ENCODE results near the gene ETDC. TPM values are rescaled to one million over a fixed set of nuclear protein-coding genes. Genes with fewer than 3 reads are reported as not detected.
A peak's percentile ranks its signal among the peaks of the same experiment; 100 is the strongest.

The ETDC gene
- total RNA-seq, 1 donor from 2014 or later: not detected

DNA sequence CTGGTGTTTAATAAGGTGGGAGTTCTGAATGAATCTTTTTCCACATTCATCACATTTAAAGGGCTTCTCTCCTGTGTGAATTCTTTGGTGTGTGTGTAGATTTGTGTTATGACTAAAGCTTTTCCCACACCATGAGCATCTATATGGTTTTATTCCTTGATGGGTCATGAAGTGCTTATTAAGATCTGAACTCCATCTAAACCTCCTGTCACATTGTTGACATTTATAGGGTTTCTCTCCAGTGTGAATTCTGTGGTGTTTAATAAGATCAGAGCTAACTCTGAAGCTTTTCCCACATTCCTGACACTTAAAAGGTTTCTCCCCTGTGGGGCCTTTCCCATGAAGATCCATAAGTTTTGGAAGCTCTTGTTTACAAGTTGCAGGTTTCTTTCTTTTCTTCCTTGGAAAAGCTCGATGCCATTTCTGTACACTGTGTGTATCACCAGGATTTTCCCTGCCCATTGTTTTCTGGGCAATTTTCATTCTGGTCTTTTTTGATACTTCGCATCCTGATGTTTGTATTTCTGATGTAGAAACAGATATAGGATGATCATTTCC, 21.9 kb upstream of the ETDC start:
- no peak overlapping the region for H3K4me3 Mint-ChIP-seq (ENCODE audit: unreplicated experiment)
- no peaks in the 10 kb centered on the region for H3K4me1 Mint-ChIP-seq (ENCODE audit: low read depth)
- TF ChIP-seq, protein P1, sequence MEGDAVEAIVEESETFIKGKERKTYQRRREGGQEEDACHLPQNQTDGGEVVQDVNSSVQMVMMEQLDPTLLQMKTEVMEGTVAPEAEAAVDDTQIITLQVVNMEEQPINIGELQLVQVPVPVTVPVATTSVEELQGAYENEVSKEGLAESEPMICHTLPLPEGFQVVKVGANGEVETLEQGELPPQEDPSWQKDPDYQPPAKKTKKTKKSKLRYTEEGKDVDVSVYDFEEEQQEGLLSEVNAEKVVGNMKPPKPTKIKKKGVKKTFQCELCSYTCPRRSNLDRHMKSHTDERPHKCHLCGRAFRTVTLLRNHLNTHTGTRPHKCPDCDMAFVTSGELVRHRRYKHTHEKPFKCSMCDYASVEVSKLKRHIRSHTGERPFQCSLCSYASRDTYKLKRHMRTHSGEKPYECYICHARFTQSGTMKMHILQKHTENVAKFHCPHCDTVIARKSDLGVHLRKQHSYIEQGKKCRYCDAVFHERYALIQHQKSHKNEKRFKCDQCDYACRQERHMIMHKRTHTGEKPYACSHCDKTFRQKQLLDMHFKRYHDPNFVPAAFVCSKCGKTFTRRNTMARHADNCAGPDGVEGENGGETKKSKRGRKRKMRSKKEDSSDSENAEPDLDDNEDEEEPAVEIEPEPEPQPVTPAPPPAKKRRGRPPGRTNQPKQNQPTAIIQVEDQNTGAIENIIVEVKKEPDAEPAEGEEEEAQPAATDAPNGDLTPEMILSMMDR (IDR thresholded peaks at IDR 0.05): no peak
- H3K36me3 Mint-ChIP-seq (ENCODE audit: low read depth): peaks cover 29% of the 10 kb centered on the region
- DNase-seq (ENCODE audit: low spot score): no peak
- no peak overlapping the region for H3K27ac Mint-ChIP-seq (ENCODE audit: unreplicated experiment)
- peaks cover 61% of the 10 kb centered on the region for H3K9me3 Mint-ChIP-seq (ENCODE audit: low read depth)
- H3K27me3 Mint-ChIP-seq (ENCODE audit: low read depth): no peaks in the 10 kb centered on the region

- Mint-ChIP-seq H3K36me3 (ENCODE audit: low read depth) (peaks cover 7% of the 10 kb centered on the region), H3K9me3 (ENCODE audit: low read depth) (peaks cover 50% of the 10 kb centered on the region), H3K4me1 (ENCODE audit: low read depth) (no peaks in the 10 kb centered on the region), H3K27me3 (ENCODE audit: low read depth) (no peaks in the 10 kb centered on the region), H3K27ac (ENCODE audit: unreplicated experiment) (no peak overlapping the region), H3K4me3 (ENCODE audit: unreplicated experiment) (peak overlapping the region; percentile 50)
- DNase-seq (ENCODE audit: low spot score): no peak
- TF ChIP-seq, protein P1 (IDR thresholded peaks at IDR 0.05): no peak
Observed at GRCh38 chrX:135295238-135295943, 13.9 kb upstream of the ETDC start.

DNA sequence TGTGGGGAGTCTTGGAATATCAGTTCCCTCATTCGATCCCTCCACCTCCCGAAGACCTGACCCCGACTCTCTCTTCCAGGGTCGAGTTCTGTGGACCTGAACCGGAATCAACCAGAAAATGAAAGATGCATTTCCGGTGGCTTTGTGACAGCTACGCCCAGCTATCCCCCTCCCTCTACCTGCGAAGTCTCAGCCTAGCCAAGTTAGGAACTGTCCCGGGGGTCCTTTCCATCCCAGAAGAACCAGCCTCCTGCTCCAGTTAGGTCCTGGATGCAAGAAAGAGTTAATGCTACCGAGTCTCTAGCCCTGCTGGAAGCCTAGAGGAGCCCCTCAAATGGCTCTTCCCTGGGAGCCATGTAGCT, 13.4 kb upstream of the ETDC start:
- H3K27me3 Mint-ChIP-seq (ENCODE audit: low read depth): no peaks in the 10 kb centered on the region
- H3K9me3 Mint-ChIP-seq (ENCODE audit: low read depth): peaks cover 45% of the 10 kb centered on the region
- DNase-seq (ENCODE audit: low spot score): no peak
- peaks cover 7% of the 10 kb centered on the region for H3K36me3 Mint-ChIP-seq (ENCODE audit: low read depth)
- no peak overlapping the region for H3K27ac Mint-ChIP-seq (ENCODE audit: unreplicated experiment)
- H3K4me3 Mint-ChIP-seq (ENCODE audit: unreplicated experiment): peak overlapping the region; percentile 50
- TF ChIP-seq, protein P1 (IDR thresholded peaks at IDR 0.05): no peak
- H3K4me1 Mint-ChIP-seq (ENCODE audit: low read depth): no peaks in the 10 kb centered on the region

- Mint-ChIP-seq H3K27ac (ENCODE audit: unreplicated experiment) (no peak overlapping the region), H3K4me3 (ENCODE audit: unreplicated experiment) (no peak overlapping the region), H3K36me3 (ENCODE audit: low read depth) (peaks cover 2% of the 10 kb centered on the region), H3K4me1 (ENCODE audit: low read depth) (no peaks in the 10 kb centered on the region), H3K27me3 (ENCODE audit: low read depth) (no peaks in the 10 kb centered on the region), H3K9me3 (ENCODE audit: low read depth) (peaks cover 19% of the 10 kb centered on the region)
- TF ChIP-seq, protein P1 (IDR thresholded peaks at IDR 0.05): no peak
- no peak for DNase-seq (ENCODE audit: low spot score)
Observed at GRCh38 chrX:135302269-135302873, 6.9 kb upstream of the ETDC start.

DNA sequence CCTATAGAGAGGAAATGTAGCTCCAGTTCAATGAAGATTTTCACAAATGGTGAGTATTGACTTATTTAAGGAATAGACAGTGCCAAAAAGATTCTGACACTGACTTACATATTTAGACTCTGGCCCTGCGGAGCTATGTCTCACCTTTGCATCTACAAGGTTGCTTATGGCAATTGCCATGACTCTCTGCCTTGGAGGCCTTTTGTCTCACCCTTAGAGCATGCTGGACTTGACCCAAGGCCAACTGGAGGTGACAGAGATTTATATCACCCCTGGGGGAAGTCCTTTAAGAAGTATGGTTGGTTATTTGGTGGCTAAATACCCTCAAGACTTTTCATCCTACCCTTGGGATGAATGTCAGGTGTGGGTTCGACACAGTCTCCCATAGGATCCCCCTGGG, 4.5 kb upstream of the ETDC start:
- Mint-ChIP-seq H3K9me3 (ENCODE audit: low read depth) (peaks cover 10% of the 10 kb centered on the region), H3K36me3 (ENCODE audit: low read depth) (no peaks in the 10 kb centered on the region)

More for the DNA sequence above, 4.5 kb upstream of the ETDC start:
- Mint-ChIP-seq H3K27ac (ENCODE audit: unreplicated experiment) (no peak overlapping the region), H3K4me3 (ENCODE audit: unreplicated experiment) (no peak overlapping the region), H3K4me1 (ENCODE audit: low read depth) (no peaks in the 10 kb centered on the region), H3K27me3 (ENCODE audit: low read depth) (no peaks in the 10 kb centered on the region)
- no peak for DNase-seq (ENCODE audit: low spot score)
- TF ChIP-seq, protein P1 (IDR thresholded peaks at IDR 0.05): no peak
